ENCODE data around the gene CCDC40. TPM values are rescaled to one million over a fixed set of nuclear protein-coding genes. Genes with fewer than 3 reads are reported as not detected.

The CCDC40 gene
- total and polyA plus RNA-seq, 10 of the 15 experiments (the other 5 are each of a cell fraction or from before 2014, with no cell fraction given): 0.06 to 0.10 TPM; not detected in 8

DNA sequence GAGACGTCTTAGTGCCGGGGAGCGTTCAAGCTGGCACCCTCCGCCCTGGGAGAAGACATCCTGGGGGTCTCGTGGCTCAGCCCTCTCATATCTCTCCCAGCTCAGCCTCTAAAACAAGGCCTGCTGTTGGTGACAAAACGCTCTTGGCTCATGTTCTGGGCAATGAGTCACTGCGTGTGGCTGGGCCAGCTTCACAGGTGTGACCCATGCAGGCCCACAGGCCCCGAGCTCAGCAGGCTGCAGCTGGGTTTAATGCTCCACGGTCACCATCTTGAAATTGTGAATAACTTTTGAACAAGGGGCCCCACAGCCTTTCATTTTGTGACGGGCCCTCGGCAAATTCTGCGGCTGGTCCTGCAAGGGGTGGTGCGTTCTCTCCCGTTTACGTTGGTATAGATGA lies 87.3 kb downstream of the CCDC40 start:
- in situ Hi-C loops (cut with MboI) (no loop called here), intact Hi-C loops (cut with micrococcal nuclease; ENCODE audit: unreplicated experiment) (no loop called here)
- SMC1A ChIA-PET (ENCODE audit: uncharacterized antibody, unreplicated experiment): no interaction called here
- TF ChIP-seq NR2C2 (IDR thresholded peaks at IDR 0.05; ENCODE audit: borderline replicate concordance, control insufficient read depth, insufficient read length, low read depth) (no peak), ZBED1 (IDR thresholded peaks at IDR 0.05; ENCODE audit: borderline replicate concordance) (no peak), SPI1 (IDR thresholded peaks at IDR 0.05; ENCODE audit: borderline replicate concordance, insufficient read depth, low read depth, low read length) (no peak), PBX3 (IDR thresholded peaks at IDR 0.05; ENCODE audit: insufficient replicate concordance, low read depth, low read length) (no peak), SP1 (IDR thresholded peaks at IDR 0.05; ENCODE audit: low read depth, low read length) (no peak), MTA3 (IDR thresholded peaks at IDR 0.05; ENCODE audit: borderline replicate concordance, low read length) (no peak), CBX5 (IDR thresholded peaks at IDR 0.05; ENCODE audit: low read depth) (no peak)
- H3K9me3 ChIP-seq (replicated peaks; ENCODE audit: control insufficient read depth, insufficient read depth, low read length): no peaks in the 10 kb centered on the region
- no peak overlapping the region for H3K4me2 ChIP-seq (ENCODE audit: control insufficient read depth, insufficient read depth)
- no peak for FAIRE-seq
- no peaks in the 10 kb centered on the region; a peak in 1 of 4 replicates for H3K27me3 ChIP-seq (replicated peaks in 1 of 2; ENCODE audit: control insufficient read depth in 2 of 2, insufficient read depth in 2 of 2, low read length in 1 of 2)
- H3K36me3 ChIP-seq (ENCODE audit: control insufficient read depth in 2 of 2, insufficient read depth in 2 of 2, low read length in 1 of 2): no peaks in the 10 kb centered on the region
- H3K9ac ChIP-seq (ENCODE audit: control insufficient read depth, insufficient read depth, low read length): no peak overlapping the region
- RAD21 ChIA-PET (ENCODE audit: unreplicated experiment): no interaction called here
- CTCF ChIA-PET: interaction anchor here (1.3 to 1.7 kb wide), 2 partner anchors 10 to 23 kb away, joined by 5 to 6 read pairs; partner anchors contain the start of gene GAA
- POLR2A ChIA-PET: no interaction called here
- no peaks in the 10 kb centered on the region for H3K79me2 ChIP-seq (ENCODE audit: control insufficient read depth, insufficient read depth, low read length)
- no peak overlapping the region for H3K27ac ChIP-seq (ENCODE audit: control insufficient read depth, insufficient read depth)
- BruUV-seq (replicated peaks): no TSS peak
- WGBS (ENCODE audit: insufficient coverage, insufficient replicate concordance, low lambda C conversion rate, missing lambda C conversion rate): 51% methylated on average over 15 of the region's 15 CpGs
- ATAC-seq: no peak
- no peak overlapping the region for H3K4me3 ChIP-seq
- H3K4me1 ChIP-seq (ENCODE audit: control insufficient read depth, insufficient read depth, low read length): no peaks in the 10 kb centered on the region
- no peak overlapping the region for H2AFZ ChIP-seq (ENCODE audit: control insufficient read depth, low read depth, low read length)
- no peak for DNase-seq (ENCODE audit: low read depth, low spot score)
- no peaks in the 10 kb centered on the region for H4K20me1 ChIP-seq (ENCODE audit: control insufficient read depth, insufficient read depth)
